Activated CD4-positive, alpha-beta T cell treated with anti-CD3 and anti-CD28 coated beads, Interleukin-10, Interleukin-2, amounts not matched to agents 100 ng/mL and 50 ng/mL, durations not matched to agents 16 hours and 8 hours (primary cell): ENCODE measurements around the gene NAALADL2.

ENCODE experiments used
- DNase-seq: peaks from one replicate; pipeline ENCODE4 v3.0.0-alpha.2; 2020

Gene NAALADL2

GRCh38 chr3:175001091-175001490, 142.0 kb downstream of the NAALADL2 start:
- DNase-seq, result no peak

GRCh38 chr3:175002732-175003143, 143.6 kb downstream of the NAALADL2 start:
- no peak for DNase-seq

GRCh38 chr3:175003590-175003989, 144.5 kb downstream of the NAALADL2 start:
- DNase-seq, result no peak

GRCh38 chr3:175005193-175005592, 146.1 kb downstream of the NAALADL2 start:
- DNase-seq, result no peak

GRCh38 chr3:175005881-175006280, 146.7 kb downstream of the NAALADL2 start:
- DNase-seq, result no peak

- no peak for DNase-seq
Observed at GRCh38 chr3:175007306-175007705, 148.2 kb downstream of the NAALADL2 start.

GRCh38 chr3:175009295-175009694, 150.2 kb downstream of the NAALADL2 start:
- no peak for DNase-seq

GRCh38 chr3:175015056-175015635, 156.0 kb downstream of the NAALADL2 start:
- DNase-seq, result no peak

GRCh38 chr3:175018946-175019727, 160.0 kb downstream of the NAALADL2 start:
- no peak for DNase-seq

GRCh38 chr3:175020101-175020500, 161.0 kb downstream of the NAALADL2 start:
- DNase-seq, result no peak

GRCh38 chr3:175029828-175030227, 170.7 kb downstream of the NAALADL2 start:
- DNase-seq, result no peak

GRCh38 chr3:175039875-175040274, 180.7 kb downstream of the NAALADL2 start:
- DNase-seq, result no peak

- DNase-seq, result no peak
Observed at GRCh38 chr3:175041369-175041768, 182.2 kb downstream of the NAALADL2 start.

- DNase-seq, result no peak
Observed at GRCh38 chr3:175046601-175047000, 187.5 kb downstream of the NAALADL2 start.

GRCh38 chr3:175047786-175048185, 188.7 kb downstream of the NAALADL2 start:
- no peak for DNase-seq

- DNase-seq, result no peak
Observed at GRCh38 chr3:175057401-175057800, 198.3 kb downstream of the NAALADL2 start.

- no peak for DNase-seq
Observed at GRCh38 chr3:175059788-175060187, 200.7 kb downstream of the NAALADL2 start.

GRCh38 chr3:175065497-175065896, 206.4 kb downstream of the NAALADL2 start:
- no peak for DNase-seq

GRCh38 chr3:175066617-175067415, 207.7 kb downstream of the NAALADL2 start:
- DNase-seq, result no peak

- no peak for DNase-seq
Observed at GRCh38 chr3:175068587-175068986, 209.5 kb downstream of the NAALADL2 start.

GRCh38 chr3:175070946-175071345, 211.8 kb downstream of the NAALADL2 start:
- no peak for DNase-seq

GRCh38 chr3:175073219-175073905, 214.2 kb downstream of the NAALADL2 start:
- no peak for DNase-seq

GRCh38 chr3:175075269-175075668, 216.1 kb downstream of the NAALADL2 start:
- no peak for DNase-seq
